HUES6 (cell line): ENCODE measurements around the gene DNAL1.

ENCODE experiments used
- H3K27ac ChIP-seq: 2 replicates; pipeline ENCODE4 v1.7.0; 2013; ENCODE audit warnings: low read depth, mild to moderate bottlenecking, low read length, inconsistent platforms
- H3K27me3 ChIP-seq: 2 replicates; pipeline ENCODE4 v1.6.1; 2013; ENCODE audit warnings: low read length; ENCODE audit not compliant: control insufficient read depth, insufficient read depth
- H3K36me3 ChIP-seq: 2 replicates; pipeline ENCODE4 v1.6.1; 2013; ENCODE audit warnings: low read length; ENCODE audit not compliant: control insufficient read depth, insufficient read depth
- H3K4me1 ChIP-seq: 2 replicates; pipeline ENCODE4 v1.6.1; 2013; ENCODE audit warnings: low read length; ENCODE audit not compliant: control insufficient read depth, insufficient read depth
- H3K4me3 ChIP-seq: 2 replicates; pipeline ENCODE4 v1.5.1; 2013; ENCODE audit warnings: low read depth, low read length
- H3K9ac ChIP-seq: one replicate; pipeline ENCODE4 v1.6.1; 2013; ENCODE audit warnings: mild to moderate bottlenecking, low read length
- H3K9me3 ChIP-seq: 2 replicates; pipeline ENCODE4 v1.6.1; 2013; ENCODE audit warnings: low read depth, low read length; ENCODE audit not compliant: control insufficient read depth, insufficient read depth

Gene DNAL1

GRCh38 chr14:73674986-73675385, 30.2 kb downstream of the DNAL1 start:
- no peaks in the 10 kb centered on the region for H3K27me3 ChIP-seq
- no peaks in the 10 kb centered on the region for H3K9me3 ChIP-seq
- no peaks in the 10 kb centered on the region for H3K4me1 ChIP-seq
- H3K9ac ChIP-seq, result no peak overlapping the region
- no peak overlapping the region for H3K4me3 ChIP-seq
- H3K36me3 ChIP-seq, result peaks cover 3% of the 10 kb centered on the region; the same call in 1 of the 2 replicates
- H3K27ac ChIP-seq, result no peak overlapping the region

GRCh38 chr14:73678698-73679097, 33.9 kb downstream of the DNAL1 start:
- Histone ChIP-seq H3K27ac (no peak overlapping the region), H3K4me1 (no peaks in the 10 kb centered on the region), H3K9me3 (no peaks in the 10 kb centered on the region), H3K9ac (no peak overlapping the region), H3K27me3 (no peaks in the 10 kb centered on the region), H3K36me3 (no peaks in the 10 kb centered on the region), H3K4me3 (no peak overlapping the region)

GRCh38 chr14:73680821-73681220, 36.0 kb downstream of the DNAL1 start:
- no peaks in the 10 kb centered on the region for H3K4me1 ChIP-seq
- H3K27ac ChIP-seq, result no peak overlapping the region
- H3K9me3 ChIP-seq, result no peaks in the 10 kb centered on the region
- H3K9ac ChIP-seq, result no peak overlapping the region
- H3K36me3 ChIP-seq, result no peaks in the 10 kb centered on the region
- H3K4me3 ChIP-seq, result no peak overlapping the region
- no peaks in the 10 kb centered on the region for H3K27me3 ChIP-seq

GRCh38 chr14:73684627-73685026, 39.8 kb downstream of the DNAL1 start:
- Histone ChIP-seq H3K36me3 (peaks cover 3% of the 10 kb centered on the region; the same call in 1 of the 2 replicates), H3K27ac (no peak overlapping the region), H3K27me3 (no peaks in the 10 kb centered on the region), H3K4me3 (no peak overlapping the region), H3K4me1 (no peaks in the 10 kb centered on the region), H3K9ac (no peak overlapping the region), H3K9me3 (no peaks in the 10 kb centered on the region)

- Histone ChIP-seq H3K4me3 (no peak overlapping the region), H3K36me3 (peaks cover 3% of the 10 kb centered on the region; the same call in 1 of the 2 replicates), H3K9ac (no peak overlapping the region), H3K27ac (no peak overlapping the region), H3K4me1 (no peaks in the 10 kb centered on the region), H3K27me3 (no peaks in the 10 kb centered on the region), H3K9me3 (no peaks in the 10 kb centered on the region)
Observed at GRCh38 chr14:73685328-73685727, 40.5 kb downstream of the DNAL1 start.

GRCh38 chr14:73686901-73687300, 42.1 kb downstream of the DNAL1 start:
- no peak overlapping the region for H3K9ac ChIP-seq
- H3K27ac ChIP-seq, result no peak overlapping the region
- H3K9me3 ChIP-seq, result no peaks in the 10 kb centered on the region
- H3K4me3 ChIP-seq, result no peak overlapping the region
- H3K4me1 ChIP-seq, result no peaks in the 10 kb centered on the region
- no peaks in the 10 kb centered on the region for H3K27me3 ChIP-seq
- H3K36me3 ChIP-seq, result peaks cover 7% of the 10 kb centered on the region

- Histone ChIP-seq H3K27ac (no peak overlapping the region), H3K4me3 (no peak overlapping the region), H3K9ac (no peak overlapping the region)
Observed at GRCh38 chr14:73694083-73694482, 49.3 kb downstream of the DNAL1 start.

GRCh38 chr14:73695082-73695481, 50.3 kb downstream of the DNAL1 start:
- Histone ChIP-seq H3K4me1 (no peaks in the 10 kb centered on the region), H3K9me3 (no peaks in the 10 kb centered on the region), H3K27ac (no peak overlapping the region), H3K27me3 (no peaks in the 10 kb centered on the region), H3K36me3 (peaks cover 7% of the 10 kb centered on the region), H3K9ac (no peak overlapping the region), H3K4me3 (no peak overlapping the region)

More at GRCh38 chr14:73694083-73694482, 49.3 kb downstream of the DNAL1 start:
- Histone ChIP-seq H3K4me1 (no peaks in the 10 kb centered on the region), H3K9me3 (no peaks in the 10 kb centered on the region), H3K36me3 (peaks cover 10% of the 10 kb centered on the region), H3K27me3 (no peaks in the 10 kb centered on the region)

- H3K9ac ChIP-seq, result no peak overlapping the region
- H3K27me3 ChIP-seq, result no peaks in the 10 kb centered on the region
- H3K27ac ChIP-seq, result no peak overlapping the region
- peaks cover 3% of the 10 kb centered on the region for H3K36me3 ChIP-seq
- H3K4me1 ChIP-seq, result no peaks in the 10 kb centered on the region
- H3K9me3 ChIP-seq, result no peaks in the 10 kb centered on the region
- H3K4me3 ChIP-seq, result no peak overlapping the region
Observed at GRCh38 chr14:73695997-73696396, 51.2 kb downstream of the DNAL1 start.

GRCh38 chr14:73696466-73697400, 51.9 kb downstream of the DNAL1 start:
- Histone ChIP-seq H3K36me3 (peaks cover 3% of the 10 kb centered on the region; the same call in 1 of the 2 replicates), H3K27me3 (no peaks in the 10 kb centered on the region), H3K9ac (no peak overlapping the region), H3K27ac (no peak overlapping the region), H3K9me3 (no peaks in the 10 kb centered on the region), H3K4me3 (no peak overlapping the region), H3K4me1 (no peaks in the 10 kb centered on the region)

GRCh38 chr14:73700325-73700724, 55.5 kb downstream of the DNAL1 start:
- Histone ChIP-seq H3K9me3 (no peaks in the 10 kb centered on the region), H3K36me3 (no peaks in the 10 kb centered on the region), H3K27me3 (no peaks in the 10 kb centered on the region), H3K27ac (no peak overlapping the region), H3K4me1 (no peaks in the 10 kb centered on the region), H3K4me3 (no peak overlapping the region), H3K9ac (no peak overlapping the region)
